PFSK-1 (cell line): Measurements from ENCODE around the gene WNK1.

Experiments used
- FOXP2 ChIP-seq: optimal IDR thresholded peaks from 2 replicates; pipeline ENCODE3; 2011; ENCODE audit warnings: borderline replicate concordance, control low read depth, inconsistent platforms; ENCODE audit not compliant: insufficient read depth; ENCODE audit errors: extremely low read length, extremely low read depth
- POLR2AphosphoS5 ChIP-seq: IDR thresholded peaks from 2 replicates; pipeline ENCODE4 v1.6.1; 2012; ENCODE audit warnings: low read depth, mild to moderate bottlenecking, control low read depth, low read length, moderate library complexity
- SIN3A ChIP-seq: IDR thresholded peaks from 2 replicates; pipeline ENCODE4 v1.6.1; 2012; ENCODE audit warnings: mild to moderate bottlenecking, low read length, moderate library complexity, borderline replicate concordance; ENCODE audit not compliant: insufficient read depth
- TAF1 ChIP-seq: IDR thresholded peaks from 2 replicates; pipeline ENCODE4 v1.6.1; 2012; ENCODE audit warnings: low read length, control low read depth, borderline replicate concordance; ENCODE audit not compliant: insufficient read depth
- TF ChIP-seq, protein P1 (sequence below), 2 experiments: IDR thresholded peaks; 2 replicates each; pipeline versions ENCODE4 v1.6.1 to v1.8.0; 2011 to 2012; ENCODE audit warnings: low read depth in 2 of 2, low read length in 2 of 2, control low read depth in 1 of 2, inconsistent platforms in 1 of 2, mild to moderate bottlenecking in 1 of 2, moderate library complexity in 1 of 2; ENCODE audit not compliant: insufficient read depth in 1 of 2

DNA sequence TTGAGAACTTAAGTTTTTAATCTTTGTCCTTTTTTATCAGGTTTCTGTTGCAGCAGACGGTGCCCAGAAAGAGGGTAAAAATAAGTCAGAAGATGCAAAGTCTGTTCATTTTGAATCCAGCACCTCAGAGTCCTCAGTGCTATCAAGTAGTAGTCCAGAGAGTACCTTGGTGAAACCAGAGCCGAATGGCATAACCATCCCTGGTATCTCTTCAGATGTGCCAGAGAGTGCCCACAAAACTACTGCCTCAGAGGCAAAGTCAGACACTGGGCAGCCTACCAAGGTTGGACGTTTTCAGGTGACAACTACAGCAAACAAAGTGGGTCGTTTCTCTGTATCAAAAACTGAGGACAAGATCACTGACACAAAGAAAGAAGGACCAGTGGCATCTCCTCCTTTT is 143.7 kb downstream of the WNK1 start:
- TF ChIP-seq, protein P1, sequence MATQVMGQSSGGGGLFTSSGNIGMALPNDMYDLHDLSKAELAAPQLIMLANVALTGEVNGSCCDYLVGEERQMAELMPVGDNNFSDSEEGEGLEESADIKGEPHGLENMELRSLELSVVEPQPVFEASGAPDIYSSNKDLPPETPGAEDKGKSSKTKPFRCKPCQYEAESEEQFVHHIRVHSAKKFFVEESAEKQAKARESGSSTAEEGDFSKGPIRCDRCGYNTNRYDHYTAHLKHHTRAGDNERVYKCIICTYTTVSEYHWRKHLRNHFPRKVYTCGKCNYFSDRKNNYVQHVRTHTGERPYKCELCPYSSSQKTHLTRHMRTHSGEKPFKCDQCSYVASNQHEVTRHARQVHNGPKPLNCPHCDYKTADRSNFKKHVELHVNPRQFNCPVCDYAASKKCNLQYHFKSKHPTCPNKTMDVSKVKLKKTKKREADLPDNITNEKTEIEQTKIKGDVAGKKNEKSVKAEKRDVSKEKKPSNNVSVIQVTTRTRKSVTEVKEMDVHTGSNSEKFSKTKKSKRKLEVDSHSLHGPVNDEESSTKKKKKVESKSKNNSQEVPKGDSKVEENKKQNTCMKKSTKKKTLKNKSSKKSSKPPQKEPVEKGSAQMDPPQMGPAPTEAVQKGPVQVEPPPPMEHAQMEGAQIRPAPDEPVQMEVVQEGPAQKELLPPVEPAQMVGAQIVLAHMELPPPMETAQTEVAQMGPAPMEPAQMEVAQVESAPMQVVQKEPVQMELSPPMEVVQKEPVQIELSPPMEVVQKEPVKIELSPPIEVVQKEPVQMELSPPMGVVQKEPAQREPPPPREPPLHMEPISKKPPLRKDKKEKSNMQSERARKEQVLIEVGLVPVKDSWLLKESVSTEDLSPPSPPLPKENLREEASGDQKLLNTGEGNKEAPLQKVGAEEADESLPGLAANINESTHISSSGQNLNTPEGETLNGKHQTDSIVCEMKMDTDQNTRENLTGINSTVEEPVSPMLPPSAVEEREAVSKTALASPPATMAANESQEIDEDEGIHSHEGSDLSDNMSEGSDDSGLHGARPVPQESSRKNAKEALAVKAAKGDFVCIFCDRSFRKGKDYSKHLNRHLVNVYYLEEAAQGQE (IDR thresholded peaks at IDR 0.05; ENCODE audit: insufficient read depth in 1 of 2, low read depth in 2 of 2, low read length in 2 of 2) = no peak
- TF ChIP-seq FOXP2 (no peak), POLR2AphosphoS5 (no peak), SIN3A (no peak), TAF1 (no peak)
